HCT116 (cell line): ENCODE measurements around the gene UBE4A.

ENCODE experiments used
- CEBPB ChIP-seq: IDR thresholded peaks from 2 replicates; pipeline ENCODE4 v1.6.1; 2012; ENCODE audit warnings: low read depth
- EZH2 ChIP-seq: fragments of 200-600 bp; sonication (generic); IDR thresholded peaks from 2 replicates; pipeline ENCODE4 v1.6.1; 2017; ENCODE audit warnings: antibody characterized with exemption, mixed run types
- FOSL1 ChIP-seq: IDR thresholded peaks from 2 replicates; pipeline ENCODE4 v1.6.1; 2012; ENCODE audit warnings: low read depth
- POLR2A ChIP-seq: IDR thresholded peaks from 2 replicates; pipeline ENCODE4 v1.7.0; 2011; ENCODE audit warnings: borderline replicate concordance; ENCODE audit not compliant: insufficient read depth, insufficient read length; ENCODE audit errors: extremely low read depth
- POLR2AphosphoS5 ChIP-seq: IDR thresholded peaks from 2 replicates; pipeline ENCODE4 v1.6.1; 2011; ENCODE audit warnings: mild to moderate bottlenecking, low read depth, low read length, moderate library complexity
- RAD21 ChIP-seq: IDR thresholded peaks from 2 replicates; pipeline ENCODE4 v1.6.1; 2012; ENCODE audit warnings: low read depth, mild to moderate bottlenecking
- SIN3A ChIP-seq: IDR thresholded peaks from 2 replicates; pipeline ENCODE4 v1.6.1; 2012; ENCODE audit warnings: low read depth
- SP1 ChIP-seq: IDR thresholded peaks from 2 replicates; pipeline ENCODE4 v1.6.1; 2012; ENCODE audit warnings: low read depth
- ZFX ChIP-seq: fragments of 450-650 bp; IDR thresholded peaks from 2 replicates; pipeline ENCODE4 v1.6.1; 2017
- ZNF274 ChIP-seq: fragments of 200-500 bp; sonication (Bioruptor generic); IDR thresholded peaks from 2 replicates; pipeline ENCODE4 v1.6.1; 2014; ENCODE audit warnings: mild to moderate bottlenecking, low read depth, low read length, inconsistent platforms
- TF ChIP-seq, protein P1 (sequence below), 3 experiments: fragments of 200-600 bp in 1 of 3; sonication (generic) in 1 of 3; IDR thresholded peaks in 2 of 3; conservative IDR thresholded peaks in 1 of 3; 2 replicates each; pipeline ENCODE4 v1.5.1; 2012 to 2017; ENCODE audit warnings: low read depth in 2 of 3, low read length in 2 of 3, antibody characterized with exemption in 1 of 3, borderline replicate concordance in 1 of 3, control low read depth in 1 of 3, mild to moderate bottlenecking in 1 of 3, mixed read lengths in 1 of 3, mixed run types in 1 of 3, moderate library complexity in 1 of 3; ENCODE audit not compliant: insufficient read depth in 1 of 3
- TF ChIP-seq, protein P2 (sequence below): IDR thresholded peaks from 2 replicates; pipeline ENCODE4 v1.6.1; 2012; ENCODE audit warnings: low read depth
- TF ChIP-seq, protein P3 (sequence below): IDR thresholded peaks from 2 replicates; pipeline ENCODE4 v1.6.1; 2011; ENCODE audit warnings: mild to moderate bottlenecking, low read length, moderate library complexity; ENCODE audit not compliant: insufficient replicate concordance; ENCODE audit errors: extremely low read depth
- TF ChIP-seq, protein P4 (sequence below): IDR thresholded peaks from 2 replicates; pipeline ENCODE4 v1.6.1; 2012

DNA sequence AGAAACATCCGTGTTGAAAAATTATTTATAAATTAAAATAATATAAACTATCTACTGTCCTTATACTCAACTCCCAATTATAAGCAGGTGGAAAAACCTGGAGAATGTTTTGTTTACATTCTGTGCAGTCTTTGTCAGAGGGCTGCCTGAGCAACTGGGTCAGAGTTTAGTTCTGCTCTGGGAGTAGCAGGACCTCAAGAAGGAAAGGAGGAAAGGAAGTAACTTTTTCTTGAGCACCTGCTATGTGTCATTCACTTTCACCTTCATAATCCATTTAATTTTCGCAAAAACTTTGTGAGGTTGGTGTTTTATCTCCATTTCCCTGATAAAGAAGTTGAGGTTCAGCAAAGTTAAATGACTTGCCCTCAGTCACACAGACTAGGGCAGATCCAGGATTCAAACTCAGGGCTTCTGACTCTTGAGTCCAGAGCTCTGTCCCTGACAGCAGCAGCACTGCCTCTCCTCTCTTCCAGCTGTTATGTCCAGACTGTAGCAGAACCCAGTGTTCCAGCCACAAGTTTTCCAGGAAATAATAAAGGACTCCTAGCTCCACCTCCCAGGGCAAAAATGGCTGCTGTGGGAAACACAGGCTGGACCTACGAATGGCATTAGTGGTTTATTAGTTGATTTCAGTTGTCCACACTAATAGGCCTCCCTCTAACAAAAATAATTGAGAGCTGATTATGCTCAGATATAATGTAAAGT is 48.5 kb upstream of the UBE4A start:
- TF ChIP-seq, protein P1, sequence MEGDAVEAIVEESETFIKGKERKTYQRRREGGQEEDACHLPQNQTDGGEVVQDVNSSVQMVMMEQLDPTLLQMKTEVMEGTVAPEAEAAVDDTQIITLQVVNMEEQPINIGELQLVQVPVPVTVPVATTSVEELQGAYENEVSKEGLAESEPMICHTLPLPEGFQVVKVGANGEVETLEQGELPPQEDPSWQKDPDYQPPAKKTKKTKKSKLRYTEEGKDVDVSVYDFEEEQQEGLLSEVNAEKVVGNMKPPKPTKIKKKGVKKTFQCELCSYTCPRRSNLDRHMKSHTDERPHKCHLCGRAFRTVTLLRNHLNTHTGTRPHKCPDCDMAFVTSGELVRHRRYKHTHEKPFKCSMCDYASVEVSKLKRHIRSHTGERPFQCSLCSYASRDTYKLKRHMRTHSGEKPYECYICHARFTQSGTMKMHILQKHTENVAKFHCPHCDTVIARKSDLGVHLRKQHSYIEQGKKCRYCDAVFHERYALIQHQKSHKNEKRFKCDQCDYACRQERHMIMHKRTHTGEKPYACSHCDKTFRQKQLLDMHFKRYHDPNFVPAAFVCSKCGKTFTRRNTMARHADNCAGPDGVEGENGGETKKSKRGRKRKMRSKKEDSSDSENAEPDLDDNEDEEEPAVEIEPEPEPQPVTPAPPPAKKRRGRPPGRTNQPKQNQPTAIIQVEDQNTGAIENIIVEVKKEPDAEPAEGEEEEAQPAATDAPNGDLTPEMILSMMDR (IDR thresholded peaks at IDR 0.05 in 2 of 3, conservative IDR thresholded peaks at IDR 0.05 in 1 of 3; ENCODE audit: borderline replicate concordance in 1 of 3, insufficient read depth in 1 of 3, low read depth in 2 of 3, low read length in 2 of 3) = no peak
- TF ChIP-seq POLR2A (no peak), ZFX (no peak), FOSL1 (no peak), CEBPB (no peak), POLR2AphosphoS5 (no peak), ZNF274 (no peak), RAD21 (no peak), EZH2 (no peak), SP1 (no peak), SIN3A (no peak)
- TF ChIP-seq, protein P2, sequence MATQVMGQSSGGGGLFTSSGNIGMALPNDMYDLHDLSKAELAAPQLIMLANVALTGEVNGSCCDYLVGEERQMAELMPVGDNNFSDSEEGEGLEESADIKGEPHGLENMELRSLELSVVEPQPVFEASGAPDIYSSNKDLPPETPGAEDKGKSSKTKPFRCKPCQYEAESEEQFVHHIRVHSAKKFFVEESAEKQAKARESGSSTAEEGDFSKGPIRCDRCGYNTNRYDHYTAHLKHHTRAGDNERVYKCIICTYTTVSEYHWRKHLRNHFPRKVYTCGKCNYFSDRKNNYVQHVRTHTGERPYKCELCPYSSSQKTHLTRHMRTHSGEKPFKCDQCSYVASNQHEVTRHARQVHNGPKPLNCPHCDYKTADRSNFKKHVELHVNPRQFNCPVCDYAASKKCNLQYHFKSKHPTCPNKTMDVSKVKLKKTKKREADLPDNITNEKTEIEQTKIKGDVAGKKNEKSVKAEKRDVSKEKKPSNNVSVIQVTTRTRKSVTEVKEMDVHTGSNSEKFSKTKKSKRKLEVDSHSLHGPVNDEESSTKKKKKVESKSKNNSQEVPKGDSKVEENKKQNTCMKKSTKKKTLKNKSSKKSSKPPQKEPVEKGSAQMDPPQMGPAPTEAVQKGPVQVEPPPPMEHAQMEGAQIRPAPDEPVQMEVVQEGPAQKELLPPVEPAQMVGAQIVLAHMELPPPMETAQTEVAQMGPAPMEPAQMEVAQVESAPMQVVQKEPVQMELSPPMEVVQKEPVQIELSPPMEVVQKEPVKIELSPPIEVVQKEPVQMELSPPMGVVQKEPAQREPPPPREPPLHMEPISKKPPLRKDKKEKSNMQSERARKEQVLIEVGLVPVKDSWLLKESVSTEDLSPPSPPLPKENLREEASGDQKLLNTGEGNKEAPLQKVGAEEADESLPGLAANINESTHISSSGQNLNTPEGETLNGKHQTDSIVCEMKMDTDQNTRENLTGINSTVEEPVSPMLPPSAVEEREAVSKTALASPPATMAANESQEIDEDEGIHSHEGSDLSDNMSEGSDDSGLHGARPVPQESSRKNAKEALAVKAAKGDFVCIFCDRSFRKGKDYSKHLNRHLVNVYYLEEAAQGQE = no peak
- TF ChIP-seq, protein P3, sequence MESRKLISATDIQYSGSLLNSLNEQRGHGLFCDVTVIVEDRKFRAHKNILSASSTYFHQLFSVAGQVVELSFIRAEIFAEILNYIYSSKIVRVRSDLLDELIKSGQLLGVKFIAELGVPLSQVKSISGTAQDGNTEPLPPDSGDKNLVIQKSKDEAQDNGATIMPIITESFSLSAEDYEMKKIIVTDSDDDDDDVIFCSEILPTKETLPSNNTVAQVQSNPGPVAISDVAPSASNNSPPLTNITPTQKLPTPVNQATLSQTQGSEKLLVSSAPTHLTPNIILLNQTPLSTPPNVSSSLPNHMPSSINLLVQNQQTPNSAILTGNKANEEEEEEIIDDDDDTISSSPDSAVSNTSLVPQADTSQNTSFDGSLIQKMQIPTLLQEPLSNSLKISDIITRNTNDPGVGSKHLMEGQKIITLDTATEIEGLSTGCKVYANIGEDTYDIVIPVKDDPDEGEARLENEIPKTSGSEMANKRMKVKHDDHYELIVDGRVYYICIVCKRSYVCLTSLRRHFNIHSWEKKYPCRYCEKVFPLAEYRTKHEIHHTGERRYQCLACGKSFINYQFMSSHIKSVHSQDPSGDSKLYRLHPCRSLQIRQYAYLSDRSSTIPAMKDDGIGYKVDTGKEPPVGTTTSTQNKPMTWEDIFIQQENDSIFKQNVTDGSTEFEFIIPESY = no peak
- TF ChIP-seq, protein P4, sequence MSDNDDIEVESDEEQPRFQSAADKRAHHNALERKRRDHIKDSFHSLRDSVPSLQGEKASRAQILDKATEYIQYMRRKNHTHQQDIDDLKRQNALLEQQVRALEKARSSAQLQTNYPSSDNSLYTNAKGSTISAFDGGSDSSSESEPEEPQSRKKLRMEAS = no peak
